ENCODE data around the gene KDM4B.

The KDM4B gene

GRCh38 chr19:5057860-5058259, 88.9 kb downstream of the KDM4B start:
- Histone ChIP-seq H3K4me1 (ENCODE audit: insufficient read depth, low read length) (no peaks in the 10 kb centered on the region), H3K36me3 (ENCODE audit: insufficient read depth, low read length) (no peaks in the 10 kb centered on the region; the same call in 1 of the 2 replicates), H3K9ac (ENCODE audit: low read depth, low read length) (no peak overlapping the region), H3K9me3 (ENCODE audit: control insufficient read depth, insufficient read depth, low read length) (no peaks in the 10 kb centered on the region)

DNA sequence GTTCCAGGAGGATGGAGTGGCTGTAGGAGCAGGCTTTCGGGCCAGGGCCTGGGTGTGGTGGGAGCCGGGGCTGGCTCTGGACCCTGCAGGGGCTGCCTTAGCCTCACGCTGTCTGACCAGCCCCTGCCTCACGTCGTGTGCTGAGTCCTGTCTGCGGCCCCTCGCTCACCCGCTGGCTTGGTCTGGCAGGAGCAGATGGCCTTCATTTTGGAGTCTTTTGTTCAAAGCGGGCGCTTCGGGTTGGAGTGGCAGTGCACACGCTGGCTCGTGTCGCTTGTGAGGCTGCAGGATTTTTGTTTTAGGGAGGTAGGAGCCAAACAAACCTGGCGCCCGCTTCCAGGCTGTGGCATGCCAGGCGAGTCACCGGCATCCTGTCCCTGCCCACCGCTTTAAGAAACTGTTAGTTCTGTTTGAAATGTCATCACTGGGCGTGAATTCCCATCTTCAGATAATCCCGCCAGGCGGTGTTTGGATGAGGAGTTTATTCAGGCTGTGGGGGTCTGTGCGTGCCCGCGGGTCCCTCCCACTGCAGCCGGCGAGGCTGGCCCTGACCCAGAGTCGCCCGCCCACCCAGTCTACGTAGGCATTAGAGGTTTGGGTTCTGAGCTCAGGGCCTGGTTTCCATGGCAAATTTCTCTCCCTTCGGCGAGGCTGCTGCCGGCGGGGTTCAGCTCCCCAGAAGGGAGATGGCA, 89.8 kb downstream of the KDM4B start:
- no peaks in the 10 kb centered on the region for H3K4me1 ChIP-seq (ENCODE audit: insufficient read depth, low read length)
- no peaks in the 10 kb centered on the region for H3K9me3 ChIP-seq (ENCODE audit: control insufficient read depth, insufficient read depth, low read length)
- no peaks in the 10 kb centered on the region; the same call in 1 of the 2 replicates for H3K36me3 ChIP-seq (ENCODE audit: insufficient read depth, low read length)
- H3K9ac ChIP-seq (ENCODE audit: low read depth, low read length), result no peak overlapping the region

GRCh38 chr19:5059213-5059574, 90.3 kb downstream of the KDM4B start:
- no peaks in the 10 kb centered on the region for H3K9me3 ChIP-seq (ENCODE audit: control insufficient read depth, insufficient read depth, low read length)
- no peaks in the 10 kb centered on the region; the same call in 1 of the 2 replicates for H3K36me3 ChIP-seq (ENCODE audit: insufficient read depth, low read length)
- H3K9ac ChIP-seq (ENCODE audit: low read depth, low read length), result no peak overlapping the region
- H3K4me1 ChIP-seq (ENCODE audit: insufficient read depth, low read length), result no peaks in the 10 kb centered on the region

DNA sequence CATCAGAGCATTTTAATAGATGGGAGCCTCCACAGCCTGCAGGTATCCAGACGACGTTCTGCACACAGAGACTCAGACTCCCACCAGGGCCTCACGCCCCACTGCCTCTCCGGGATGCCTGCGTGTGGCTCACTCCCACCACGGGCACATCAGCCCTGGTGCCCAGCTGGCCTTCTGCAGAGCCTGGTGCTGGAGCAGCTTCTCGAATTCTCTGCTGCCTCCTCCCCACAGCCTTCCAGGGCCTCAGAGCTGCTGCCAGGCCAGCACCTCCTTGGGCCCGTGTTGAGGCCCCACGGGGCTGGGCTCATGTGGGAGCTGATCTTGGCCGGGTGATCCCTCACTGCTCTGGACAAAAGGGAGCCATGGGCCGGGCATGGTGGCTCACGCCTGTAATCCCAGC, 90.9 kb downstream of the KDM4B start:
- Histone ChIP-seq H3K9ac (ENCODE audit: low read depth, low read length) (no peak overlapping the region), H3K4me1 (ENCODE audit: insufficient read depth, low read length) (no peaks in the 10 kb centered on the region), H3K36me3 (ENCODE audit: insufficient read depth, low read length) (no peaks in the 10 kb centered on the region; the same call in 1 of the 2 replicates), H3K9me3 (ENCODE audit: control insufficient read depth, insufficient read depth, low read length) (no peaks in the 10 kb centered on the region)

DNA sequence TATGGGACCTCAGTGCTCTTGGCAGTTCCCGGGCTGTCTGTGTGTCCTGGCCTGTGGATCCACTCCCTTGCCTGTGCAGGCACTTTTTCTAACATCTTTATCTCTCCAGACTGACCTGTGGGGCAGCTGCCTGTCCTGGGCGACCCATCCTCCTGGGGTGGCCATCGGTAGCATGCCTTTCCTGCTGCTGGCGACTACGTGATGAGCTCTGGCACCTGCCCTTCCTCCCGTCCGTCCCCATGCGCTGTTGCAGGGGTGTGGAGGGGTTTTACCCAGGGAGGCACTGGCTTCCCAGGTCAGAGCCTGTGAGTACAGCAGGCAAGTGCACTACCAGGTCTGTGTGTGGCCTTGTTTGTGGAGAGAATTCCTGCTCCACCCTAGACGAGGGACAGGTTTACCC, 93.3 kb downstream of the KDM4B start:
- Histone ChIP-seq H3K4me1 (ENCODE audit: insufficient read depth, low read length) (no peaks in the 10 kb centered on the region), H3K36me3 (ENCODE audit: insufficient read depth, low read length) (no peaks in the 10 kb centered on the region; the same call in 1 of the 2 replicates), H3K9me3 (ENCODE audit: control insufficient read depth, insufficient read depth, low read length) (no peaks in the 10 kb centered on the region), H3K9ac (ENCODE audit: low read depth, low read length) (no peak overlapping the region)

- no peak overlapping the region for H3K9ac ChIP-seq (ENCODE audit: low read depth, low read length)
- no peaks in the 10 kb centered on the region for H3K4me1 ChIP-seq (ENCODE audit: insufficient read depth, low read length)
- H3K9me3 ChIP-seq (ENCODE audit: control insufficient read depth, insufficient read depth, low read length), result no peaks in the 10 kb centered on the region
- no peaks in the 10 kb centered on the region; the same call in 1 of the 2 replicates for H3K36me3 ChIP-seq (ENCODE audit: insufficient read depth, low read length)
Measured at GRCh38 chr19:5062799-5063198, 93.9 kb downstream of the KDM4B start.

GRCh38 chr19:5063873-5064645, 95.1 kb downstream of the KDM4B start:
- H3K9me3 ChIP-seq (ENCODE audit: control insufficient read depth, insufficient read depth, low read length), result no peaks in the 10 kb centered on the region
- H3K9ac ChIP-seq (ENCODE audit: low read depth, low read length), result no peak overlapping the region
- no peaks in the 10 kb centered on the region; the same call in 1 of the 2 replicates for H3K36me3 ChIP-seq (ENCODE audit: insufficient read depth, low read length)
- no peaks in the 10 kb centered on the region for H3K4me1 ChIP-seq (ENCODE audit: insufficient read depth, low read length)

GRCh38 chr19:5064896-5065295, 96.0 kb downstream of the KDM4B start:
- Histone ChIP-seq H3K9me3 (ENCODE audit: control insufficient read depth, insufficient read depth, low read length) (no peaks in the 10 kb centered on the region), H3K9ac (ENCODE audit: low read depth, low read length) (no peak overlapping the region), H3K36me3 (ENCODE audit: insufficient read depth, low read length) (no peaks in the 10 kb centered on the region; the same call in 1 of the 2 replicates), H3K4me1 (ENCODE audit: insufficient read depth, low read length) (no peaks in the 10 kb centered on the region)

GRCh38 chr19:5065663-5066093, 96.8 kb downstream of the KDM4B start:
- Histone ChIP-seq H3K9me3 (ENCODE audit: control insufficient read depth, insufficient read depth, low read length) (no peaks in the 10 kb centered on the region), H3K9ac (ENCODE audit: low read depth, low read length) (no peak overlapping the region), H3K36me3 (ENCODE audit: insufficient read depth, low read length) (no peaks in the 10 kb centered on the region; the same call in 1 of the 2 replicates), H3K4me1 (ENCODE audit: insufficient read depth, low read length) (no peaks in the 10 kb centered on the region)

DNA sequence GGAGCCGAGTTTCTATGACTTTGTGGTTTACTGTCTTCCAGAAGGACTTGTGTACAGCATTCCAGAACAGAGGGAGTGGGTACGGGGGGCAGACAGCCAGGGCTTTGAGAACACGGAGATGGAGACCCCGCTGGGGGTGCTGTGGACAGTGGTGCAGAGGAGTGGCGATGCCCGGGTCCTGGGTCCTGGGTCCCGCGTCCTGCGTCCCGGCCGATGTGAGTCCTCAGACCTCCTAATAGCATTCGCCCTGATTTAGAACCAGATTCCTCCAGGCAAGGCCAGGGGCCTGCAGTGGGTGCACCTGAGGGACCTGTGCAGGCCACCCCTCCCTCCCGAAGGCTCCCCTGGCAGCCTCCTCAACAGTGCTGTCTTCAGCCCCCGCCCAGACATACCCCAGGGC, 97.9 kb downstream of the KDM4B start:
- H3K4me1 ChIP-seq (ENCODE audit: insufficient read depth, low read length), result no peaks in the 10 kb centered on the region
- no peaks in the 10 kb centered on the region; the same call in 1 of the 2 replicates for H3K36me3 ChIP-seq (ENCODE audit: insufficient read depth, low read length)
- no peaks in the 10 kb centered on the region for H3K9me3 ChIP-seq (ENCODE audit: control insufficient read depth, insufficient read depth, low read length)
- no peak overlapping the region for H3K9ac ChIP-seq (ENCODE audit: low read depth, low read length)

DNA sequence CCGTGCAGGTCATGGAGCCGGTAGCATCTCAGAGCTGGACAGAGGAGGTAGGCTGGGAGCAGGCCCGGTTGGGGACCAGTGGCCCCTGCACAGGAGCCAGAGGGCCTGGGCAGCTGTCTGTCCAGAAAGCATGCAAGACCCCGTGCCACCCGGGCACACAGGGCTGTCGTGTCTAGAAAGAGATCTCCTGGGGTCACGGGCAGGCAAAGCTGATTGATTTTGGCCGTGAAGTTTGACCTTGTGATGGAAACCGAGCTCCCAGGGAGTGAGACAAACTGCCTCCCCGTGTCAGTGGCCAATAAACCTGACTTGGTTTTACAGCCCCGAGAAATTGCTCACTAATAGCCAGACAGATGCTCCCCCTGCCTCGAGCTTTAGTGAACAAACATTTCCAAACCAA, 98.8 kb downstream of the KDM4B start:
- Histone ChIP-seq H3K4me1 (ENCODE audit: insufficient read depth, low read length) (no peaks in the 10 kb centered on the region), H3K36me3 (ENCODE audit: insufficient read depth, low read length) (no peaks in the 10 kb centered on the region; the same call in 1 of the 2 replicates), H3K9me3 (ENCODE audit: control insufficient read depth, insufficient read depth, low read length) (no peaks in the 10 kb centered on the region), H3K9ac (ENCODE audit: low read depth, low read length) (no peak overlapping the region)

GRCh38 chr19:5068233-5069072, 99.5 kb downstream of the KDM4B start:
- H3K4me1 ChIP-seq (ENCODE audit: insufficient read depth, low read length), result peaks cover 6% of the 10 kb centered on the region
- H3K36me3 ChIP-seq (ENCODE audit: insufficient read depth, low read length), result no peaks in the 10 kb centered on the region; the same call in 1 of the 2 replicates
- no peaks in the 10 kb centered on the region for H3K9me3 ChIP-seq (ENCODE audit: control insufficient read depth, insufficient read depth, low read length)
- no peak overlapping the region for H3K9ac ChIP-seq (ENCODE audit: low read depth, low read length)

- no peaks in the 10 kb centered on the region; the same call in 1 of the 2 replicates for H3K36me3 ChIP-seq (ENCODE audit: insufficient read depth, low read length)
- H3K4me1 ChIP-seq (ENCODE audit: insufficient read depth, low read length), result peaks cover 16% of the 10 kb centered on the region
- H3K9ac ChIP-seq (ENCODE audit: low read depth, low read length), result no peak overlapping the region
- H3K9me3 ChIP-seq (ENCODE audit: control insufficient read depth, insufficient read depth, low read length), result no peaks in the 10 kb centered on the region
Measured at GRCh38 chr19:5070331-5070730, 101.4 kb downstream of the KDM4B start.

DNA sequence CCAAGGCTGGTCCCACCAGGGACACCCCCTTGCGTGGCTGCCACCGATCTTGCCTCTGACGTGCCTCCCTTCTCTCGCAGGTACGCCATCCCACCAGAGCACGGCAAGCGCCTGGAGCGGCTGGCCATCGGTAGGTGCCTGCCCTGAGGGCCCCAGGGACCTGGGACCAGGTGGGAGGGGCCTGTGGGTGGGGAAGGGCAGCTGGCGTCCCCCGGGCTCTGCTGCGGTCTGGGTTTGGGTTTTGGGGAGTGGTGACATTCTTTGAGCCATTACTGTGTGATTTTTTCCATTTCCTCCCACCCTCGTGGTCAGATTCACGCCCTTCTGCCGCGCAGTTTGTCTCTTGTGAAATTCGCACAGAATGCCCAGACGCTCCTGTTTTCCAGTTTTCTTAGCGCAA, 102.0 kb downstream of the KDM4B start:
- Histone ChIP-seq H3K36me3 (ENCODE audit: insufficient read depth, low read length) (no peaks in the 10 kb centered on the region; the same call in 1 of the 2 replicates), H3K9me3 (ENCODE audit: control insufficient read depth, insufficient read depth, low read length) (no peaks in the 10 kb centered on the region), H3K9ac (ENCODE audit: low read depth, low read length) (no peak overlapping the region), H3K4me1 (ENCODE audit: insufficient read depth, low read length) (peaks cover 16% of the 10 kb centered on the region)

Measured in ES-I3 (cell line).